CD4-positive, alpha-beta T cell treated with Interleukin-15 for 1 hour (primary cell): Measurements from ENCODE around the gene ADAMTSL2.
"Not testable (repeated sequence)": the region's sequence is repeated elsewhere in the genome, so short reads cannot be mapped to it uniquely, and the experiment has no call there.

Experiments
- DNase-seq: peaks from one replicate; pipeline ENCODE4 v3.0.0-alpha.2; 2020

The ADAMTSL2 gene

DNA sequence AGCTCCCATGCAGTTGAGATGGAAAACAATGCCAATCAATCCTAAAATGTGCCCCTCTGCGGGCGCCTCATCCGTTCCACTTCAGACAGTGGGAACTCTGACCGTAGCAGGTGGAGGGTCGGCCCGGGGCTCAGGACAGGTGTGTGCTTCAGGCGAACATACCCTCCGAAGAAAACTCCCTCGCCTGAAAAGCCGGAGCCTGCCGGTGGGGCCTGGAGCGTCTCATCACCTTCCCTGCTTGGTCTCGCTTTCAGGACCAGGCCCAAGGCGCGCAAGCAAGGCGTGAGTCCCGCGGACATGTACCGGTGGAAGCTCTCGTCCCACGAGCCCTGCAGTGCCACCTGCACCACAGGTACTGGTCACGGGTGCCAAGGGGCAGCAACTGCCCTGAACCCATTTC lies 26.4 kb downstream of the ADAMTSL2 start:
- DNase-seq = no peak

DNA sequence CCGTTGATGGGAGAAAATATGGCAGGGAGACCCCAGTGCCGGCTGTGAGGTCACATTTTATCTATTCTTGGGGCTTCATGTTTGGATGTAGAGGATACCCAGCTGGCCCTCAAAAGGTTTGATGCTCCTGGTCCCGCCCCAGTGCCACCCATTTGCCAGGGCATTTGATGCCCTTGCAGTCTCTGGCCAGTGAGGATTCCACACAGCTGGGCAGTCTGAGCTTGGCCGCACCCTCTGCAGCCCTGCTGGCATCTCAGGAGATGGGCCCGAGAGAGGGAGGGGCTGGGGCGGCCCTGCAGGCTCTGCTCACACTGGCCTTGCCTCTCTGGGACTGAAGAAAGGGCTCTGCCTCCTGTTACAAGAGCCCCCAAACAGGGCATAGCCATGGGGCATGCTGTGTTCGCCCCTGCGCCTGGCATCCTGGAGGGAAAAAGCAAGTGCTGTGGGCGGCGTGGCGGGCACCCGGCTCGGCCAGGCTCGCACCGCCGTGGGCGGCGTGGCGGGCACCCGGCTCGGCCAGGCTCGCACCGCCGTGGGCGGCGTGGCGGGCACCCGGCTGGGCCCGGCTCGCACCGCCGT lies 27.6 kb downstream of the ADAMTSL2 start:
- DNase-seq = no peak

- DNase-seq = no peak
Observed at GRCh38 chr9:133562611-133563290, 28.2 kb downstream of the ADAMTSL2 start.

GRCh38 chr9:133563291-133563796 lies 28.8 kb downstream of the ADAMTSL2 start:
- no peak for DNase-seq

DNA sequence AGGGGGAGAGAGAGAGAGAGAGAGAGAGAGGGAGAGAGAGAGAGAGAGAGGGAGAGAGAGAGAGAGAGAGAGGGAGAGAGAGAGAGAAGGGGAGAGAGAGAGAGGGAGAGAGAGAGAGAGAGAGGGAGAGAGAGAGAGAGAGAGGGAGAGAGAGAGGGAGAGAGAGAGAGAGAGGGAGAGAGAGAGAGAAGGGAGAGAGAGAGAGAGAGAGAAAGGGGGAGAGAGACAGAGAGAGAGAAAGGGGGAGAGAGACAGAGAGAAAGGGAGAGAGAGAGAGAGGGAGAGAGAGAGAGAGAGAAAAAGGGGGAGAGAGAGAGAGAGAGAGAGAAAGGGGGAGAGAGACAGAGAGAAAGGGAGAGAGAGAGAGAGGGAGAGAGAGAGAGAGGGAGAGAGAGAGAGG lies 29.3 kb downstream of the ADAMTSL2 start:
- DNase-seq = not testable (repeated sequence)

- no peak for DNase-seq
Observed at GRCh38 chr9:133564451-133565116, 30.1 kb downstream of the ADAMTSL2 start.

DNA sequence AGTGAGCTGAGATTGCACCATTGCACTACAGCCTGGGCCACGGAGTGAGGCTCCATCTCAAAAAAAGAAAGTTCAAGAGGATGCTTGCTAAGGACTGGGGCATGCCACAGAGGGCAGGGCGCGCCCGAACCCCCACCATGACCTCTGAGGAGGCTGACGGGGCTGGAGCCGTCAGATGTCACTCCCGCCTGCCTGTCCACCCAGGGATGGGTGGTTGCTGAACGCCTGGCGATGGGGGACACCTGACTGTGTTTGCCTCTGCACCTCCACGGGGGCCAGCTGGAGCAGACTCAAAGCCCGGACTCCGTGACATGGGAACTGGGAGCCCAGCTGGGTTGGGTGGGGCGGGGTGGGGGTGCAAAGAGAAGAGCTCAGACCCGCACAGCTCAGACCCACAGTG lies 31.9 kb downstream of the ADAMTSL2 start:
- no peak for DNase-seq

DNA sequence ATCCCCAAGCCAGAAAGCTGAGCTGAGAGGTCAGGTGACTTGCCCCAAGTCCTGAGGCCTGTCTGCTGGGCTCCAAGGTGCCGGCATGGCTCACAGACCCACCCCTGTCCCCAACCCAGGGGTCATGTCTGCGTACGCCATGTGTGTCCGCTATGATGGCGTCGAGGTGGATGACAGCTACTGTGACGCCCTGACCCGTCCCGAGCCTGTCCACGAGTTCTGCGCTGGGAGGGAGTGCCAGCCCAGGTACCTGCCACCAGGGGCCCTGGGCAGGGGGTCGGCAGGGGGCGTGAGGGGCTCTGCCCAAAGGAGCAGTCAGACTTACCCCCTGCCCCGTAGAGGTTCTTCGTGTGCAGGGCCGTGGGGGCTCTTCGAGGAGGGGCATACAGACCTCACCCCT lies 32.3 kb downstream of the ADAMTSL2 start:
- no peak for DNase-seq

GRCh38 chr9:133568186-133568585 lies 33.7 kb downstream of the ADAMTSL2 start:
- no peak for DNase-seq

DNA sequence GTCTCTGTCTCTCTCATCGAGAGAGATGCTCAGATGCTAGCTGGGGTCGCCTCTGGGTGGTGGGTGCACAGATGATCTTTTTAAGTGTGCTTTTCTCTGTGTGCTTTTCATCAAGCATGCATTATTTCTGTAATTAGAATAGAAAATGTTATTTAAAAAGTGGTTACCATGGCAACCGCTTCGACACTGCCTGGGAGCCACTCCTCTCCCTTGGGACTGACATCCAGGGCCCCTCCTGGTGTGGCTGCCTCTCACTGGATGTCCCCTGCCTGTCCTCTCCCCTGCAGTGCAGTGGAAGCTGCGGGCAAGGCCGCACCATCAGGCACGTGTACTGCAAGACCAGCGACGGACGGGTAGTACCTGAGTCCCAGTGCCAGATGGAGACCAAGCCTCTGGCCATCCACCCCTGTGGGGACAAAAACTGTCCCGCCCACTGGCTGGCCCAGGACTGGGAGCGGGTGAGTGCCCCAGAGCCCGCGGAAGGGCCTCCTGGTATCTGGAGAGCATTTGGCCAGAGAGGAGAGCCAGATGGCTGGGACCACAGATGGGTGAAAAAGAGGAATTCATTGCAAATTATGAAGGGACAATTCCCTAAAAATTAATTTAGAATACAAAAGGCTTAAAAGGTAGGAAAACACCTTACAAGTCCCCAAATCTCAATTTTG lies 34.7 kb downstream of the ADAMTSL2 start:
- DNase-seq = no peak

GRCh38 chr9:133569891-133570690 lies 35.6 kb downstream of the ADAMTSL2 start:
- no peak for DNase-seq

GRCh38 chr9:133570691-133571080 lies 36.2 kb downstream of the ADAMTSL2 start:
- no peak for DNase-seq

GRCh38 chr9:133571391-133571890 lies 36.9 kb downstream of the ADAMTSL2 start:
- DNase-seq = no peak

DNA sequence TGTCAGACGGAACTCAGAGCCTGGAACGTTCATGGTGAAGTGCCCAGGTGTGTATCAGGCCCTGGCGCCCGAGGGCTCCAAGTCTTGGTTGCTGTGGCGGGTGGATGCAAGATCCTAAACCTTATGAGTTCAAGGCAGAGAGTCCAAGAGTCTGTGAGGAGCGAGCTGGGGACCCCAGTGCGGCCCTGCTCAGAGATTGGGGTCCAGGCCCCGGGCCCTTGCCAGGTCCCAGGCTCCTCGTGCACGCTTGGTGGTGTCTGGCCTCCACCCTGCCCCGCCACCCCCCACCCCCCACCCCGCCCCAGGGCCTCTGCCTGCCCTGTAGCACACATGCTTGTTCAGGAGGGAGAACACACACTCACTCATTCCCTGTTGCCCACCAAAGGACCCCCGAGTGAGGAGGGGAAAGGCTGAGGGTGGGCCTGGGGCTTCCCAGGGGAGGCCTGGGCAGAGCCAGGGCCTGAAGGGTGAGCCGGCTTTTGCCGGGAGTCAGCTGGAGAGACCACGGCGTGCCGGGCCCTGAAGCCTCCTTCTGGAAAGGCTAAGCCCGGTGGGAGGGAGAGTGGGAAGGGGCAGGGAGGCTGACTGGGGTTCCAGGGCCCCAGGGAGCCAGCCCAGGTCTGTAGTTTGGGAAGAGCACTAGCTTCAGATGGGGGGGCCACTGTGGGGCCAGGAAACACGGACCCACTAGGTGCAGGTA lies 37.5 kb downstream of the ADAMTSL2 start:
- DNase-seq = no peak

DNA sequence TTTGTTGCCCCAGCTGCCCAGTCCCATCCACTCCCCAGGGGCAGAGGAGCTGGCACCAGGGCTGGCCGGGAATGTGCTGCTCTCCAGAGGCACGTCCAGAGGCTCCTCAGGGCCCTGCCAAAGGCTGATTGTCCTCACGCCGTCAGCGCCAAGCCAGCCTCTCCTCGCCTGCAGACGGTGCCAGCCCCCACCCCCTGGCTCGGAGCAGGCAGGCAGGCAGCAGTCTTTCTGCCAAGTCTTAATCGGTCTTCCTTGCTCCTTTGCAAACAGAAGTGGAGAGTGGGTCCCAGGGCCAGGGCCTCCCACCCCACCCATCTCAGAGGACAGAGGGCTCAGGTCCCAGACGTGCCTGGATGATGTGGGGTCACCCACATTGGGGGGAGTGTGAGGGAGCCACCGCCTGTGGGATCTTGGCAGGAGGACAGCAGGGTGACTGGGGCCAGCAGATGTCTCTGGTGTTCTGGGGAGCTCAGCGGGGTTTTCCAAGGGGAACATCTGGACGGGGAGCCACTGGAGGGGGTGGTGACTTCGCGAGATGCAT lies 38.4 kb downstream of the ADAMTSL2 start:
- no peak for DNase-seq

DNA sequence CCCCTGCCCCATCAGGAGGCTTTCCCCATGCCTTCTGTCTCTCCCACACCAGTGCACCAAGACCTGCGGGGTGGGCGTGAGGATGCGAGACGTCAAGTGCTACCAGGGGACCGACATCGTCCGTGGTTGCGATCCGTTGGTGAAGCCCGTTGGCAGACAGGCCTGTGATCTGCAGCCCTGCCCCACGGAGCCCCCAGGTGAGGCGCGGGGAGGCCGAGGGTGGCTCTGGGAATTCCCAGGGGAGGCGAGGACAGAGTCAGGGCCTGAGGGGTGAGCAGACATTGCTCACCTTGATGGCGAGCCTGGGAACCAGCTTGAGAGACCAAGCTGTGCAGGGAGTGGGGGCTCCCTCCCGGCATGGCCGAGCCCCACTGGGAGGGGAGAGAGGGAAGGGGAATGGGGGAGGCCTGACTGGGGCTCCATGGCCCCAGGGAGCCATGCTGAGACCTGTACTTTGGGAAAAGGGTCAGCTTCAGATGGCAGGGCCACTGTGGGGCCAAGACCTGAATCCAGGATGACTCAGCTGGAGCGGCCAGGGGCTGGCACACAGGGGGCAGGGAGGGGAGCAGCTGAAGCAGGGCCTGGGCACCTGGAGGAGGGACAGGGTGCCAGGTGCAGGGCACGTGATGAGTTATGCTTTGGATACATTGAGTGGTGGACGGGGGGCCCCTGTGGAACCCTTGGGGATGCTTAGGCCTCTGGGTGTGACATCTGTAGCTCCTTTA lies 39.4 kb downstream of the ADAMTSL2 start:
- no peak for DNase-seq

DNA sequence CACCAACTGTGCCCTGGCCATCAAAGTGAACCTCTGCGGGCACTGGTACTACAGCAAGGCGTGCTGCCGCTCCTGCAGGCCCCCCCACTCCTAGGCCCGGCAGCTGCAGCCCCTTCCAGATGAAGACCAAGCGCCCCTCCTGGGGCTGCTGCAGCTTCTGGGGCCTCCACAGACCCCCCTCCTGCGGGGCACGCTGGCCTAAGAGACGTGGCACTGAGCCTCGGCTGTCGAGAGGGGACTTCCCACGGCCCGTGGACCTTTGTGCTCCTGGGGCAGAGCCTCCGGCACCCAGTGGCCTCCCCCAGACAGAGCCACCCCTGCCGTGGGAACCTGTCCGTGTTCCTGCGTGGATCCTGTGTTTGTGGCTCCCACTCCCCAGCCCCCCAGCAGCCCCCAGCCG lies 40.3 kb downstream of the ADAMTSL2 start:
- no peak for DNase-seq

- DNase-seq = no peak
Observed at GRCh38 chr9:133575186-133576030, 40.9 kb downstream of the ADAMTSL2 start.

DNA sequence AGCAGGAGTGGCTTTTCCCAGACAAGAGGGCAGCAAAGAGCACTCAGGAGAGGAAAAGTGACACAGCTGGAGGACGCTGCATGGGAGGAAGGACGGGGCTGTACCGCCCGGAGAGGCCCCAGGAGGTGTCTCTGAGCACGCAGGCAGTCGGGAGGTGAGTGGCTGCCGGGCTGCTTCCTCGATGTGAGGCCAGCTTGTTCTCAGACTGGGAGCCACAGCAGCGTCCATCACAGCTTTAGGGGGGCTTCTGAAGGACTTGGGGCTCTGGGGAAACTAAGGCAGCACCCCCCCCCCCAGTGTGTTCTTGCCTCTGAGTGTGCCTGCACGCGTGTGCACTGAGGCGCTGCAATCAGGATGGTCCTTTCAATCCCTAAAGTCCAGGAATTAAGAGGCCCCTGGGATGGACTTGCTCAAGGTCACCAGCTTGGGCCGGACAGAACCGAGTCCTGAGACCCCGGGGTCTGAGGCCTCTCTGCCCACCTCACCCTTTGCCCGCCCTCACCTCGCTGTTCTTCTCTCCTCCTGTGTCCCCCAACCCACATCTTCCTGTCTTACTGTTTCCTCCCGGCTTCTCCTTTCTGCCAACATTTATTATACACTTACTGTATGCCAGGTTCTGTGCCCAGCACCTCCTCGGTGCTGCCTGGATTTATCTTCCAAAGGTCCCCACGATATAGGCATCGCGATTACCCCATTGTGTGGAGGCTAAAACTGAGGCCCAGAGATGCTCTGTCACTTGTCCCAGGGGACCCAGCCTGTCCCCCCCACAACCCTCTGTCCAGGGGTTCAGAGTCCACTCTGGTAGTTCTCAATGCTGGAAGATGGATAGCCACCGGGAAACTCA lies 41.7 kb downstream of the ADAMTSL2 start:
- no peak for DNase-seq
